Neural crest cell (in vitro differentiated cells): ENCODE data around the gene HGS. TPM values are rescaled to one million over a fixed set of nuclear protein-coding genes. Genes with fewer than 3 reads are reported as not detected.

Experiments used
- DNase-seq: peaks from one replicate; pipeline ENCODE4 v3.0.0; 2021; ENCODE audit warnings: low read depth, mixed read lengths, low spot score
- H3K27ac Mint-ChIP-seq: one replicate; pipeline ENCODE4 v1.8.0; 2021; ENCODE audit warnings: mild to moderate bottlenecking, mixed read lengths; ENCODE audit not compliant: unreplicated experiment
- H3K27me3 Mint-ChIP-seq: 2 replicates; pipeline ENCODE4 v1.8.0; 2021; ENCODE audit warnings: low read depth, mild to moderate bottlenecking, mixed read lengths
- H3K36me3 Mint-ChIP-seq: 2 replicates; pipeline ENCODE4 v1.8.0; 2021; ENCODE audit warnings: low read depth, mild to moderate bottlenecking, mixed read lengths
- H3K4me1 Mint-ChIP-seq: 2 replicates; pipeline ENCODE4 v1.8.0; 2021; ENCODE audit warnings: mixed read lengths
- H3K4me3 Mint-ChIP-seq: one replicate; pipeline ENCODE4 v1.8.0; 2021; ENCODE audit warnings: mild to moderate bottlenecking, mixed read lengths
- H3K9me3 Mint-ChIP-seq: 2 replicates; pipeline ENCODE4 v1.8.0; 2021; ENCODE audit warnings: mixed read lengths
- total RNA-seq: library from RNA; stranded (reverse); gene quantifications from 2 replicates; pipeline ENCODE4 v1.2.1, GENCODE V29; 2021
- TF ChIP-seq, protein P1 (sequence below): fragments of 200-600 bp; sonication (generic); conservative IDR thresholded peaks from 2 replicates; pipeline ENCODE4 v1.5.0; 2021; ENCODE audit warnings: antibody characterized with exemption, mild to moderate bottlenecking

HGS gene
- total RNA-seq, 1 donor from 2014 or later: 103 TPM

GRCh38 chr17:81638683-81639082, 45.1 kb upstream of the HGS start:
- Mint-ChIP-seq H3K27me3 (no peaks in the 10 kb centered on the region), H3K36me3 (no peaks in the 10 kb centered on the region), H3K27ac (no peak overlapping the region), H3K4me3 (peak overlapping the region; percentile 82), H3K4me1 (peaks cover 14% of the 10 kb centered on the region), H3K9me3 (no peaks in the 10 kb centered on the region)
- TF ChIP-seq, protein P1, sequence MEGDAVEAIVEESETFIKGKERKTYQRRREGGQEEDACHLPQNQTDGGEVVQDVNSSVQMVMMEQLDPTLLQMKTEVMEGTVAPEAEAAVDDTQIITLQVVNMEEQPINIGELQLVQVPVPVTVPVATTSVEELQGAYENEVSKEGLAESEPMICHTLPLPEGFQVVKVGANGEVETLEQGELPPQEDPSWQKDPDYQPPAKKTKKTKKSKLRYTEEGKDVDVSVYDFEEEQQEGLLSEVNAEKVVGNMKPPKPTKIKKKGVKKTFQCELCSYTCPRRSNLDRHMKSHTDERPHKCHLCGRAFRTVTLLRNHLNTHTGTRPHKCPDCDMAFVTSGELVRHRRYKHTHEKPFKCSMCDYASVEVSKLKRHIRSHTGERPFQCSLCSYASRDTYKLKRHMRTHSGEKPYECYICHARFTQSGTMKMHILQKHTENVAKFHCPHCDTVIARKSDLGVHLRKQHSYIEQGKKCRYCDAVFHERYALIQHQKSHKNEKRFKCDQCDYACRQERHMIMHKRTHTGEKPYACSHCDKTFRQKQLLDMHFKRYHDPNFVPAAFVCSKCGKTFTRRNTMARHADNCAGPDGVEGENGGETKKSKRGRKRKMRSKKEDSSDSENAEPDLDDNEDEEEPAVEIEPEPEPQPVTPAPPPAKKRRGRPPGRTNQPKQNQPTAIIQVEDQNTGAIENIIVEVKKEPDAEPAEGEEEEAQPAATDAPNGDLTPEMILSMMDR: no peak
- no peak for DNase-seq

DNA sequence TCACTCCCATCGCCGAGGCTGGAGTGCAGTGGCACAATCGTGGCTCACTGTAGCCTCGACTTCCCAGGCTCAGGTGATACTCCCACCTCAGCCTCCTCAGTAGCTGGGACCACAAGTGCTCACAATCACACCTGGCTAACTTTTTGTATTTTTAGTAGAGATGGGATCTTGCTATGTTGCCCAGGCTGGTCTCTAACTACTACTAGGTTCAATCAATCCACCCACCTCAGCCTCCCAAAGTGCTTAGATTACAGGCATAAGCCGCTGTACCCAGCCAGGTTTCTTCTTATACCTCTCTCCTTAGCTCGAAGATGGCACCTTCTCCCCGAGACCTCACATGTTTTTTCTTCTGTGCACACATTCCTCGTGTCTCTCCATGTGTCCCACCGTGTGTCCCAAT, 43.8 kb upstream of the HGS start:
- Mint-ChIP-seq H3K27me3 (no peaks in the 10 kb centered on the region), H3K4me1 (peaks cover 14% of the 10 kb centered on the region), H3K4me3 (peak overlapping the region; percentile 74), H3K27ac (no peak overlapping the region), H3K9me3 (no peaks in the 10 kb centered on the region), H3K36me3 (no peaks in the 10 kb centered on the region)
- TF ChIP-seq, protein P1: no peak
- no peak for DNase-seq

GRCh38 chr17:81641825-81642489, 41.9 kb upstream of the HGS start:
- no peaks in the 10 kb centered on the region for H3K36me3 Mint-ChIP-seq
- no peaks in the 10 kb centered on the region for H3K27me3 Mint-ChIP-seq
- peaks cover 3% of the 10 kb centered on the region for H3K4me1 Mint-ChIP-seq
- no peak for DNase-seq
- H3K27ac Mint-ChIP-seq: no peak overlapping the region
- H3K4me3 Mint-ChIP-seq: no peak overlapping the region
- TF ChIP-seq, protein P1: no peak
- H3K9me3 Mint-ChIP-seq: no peaks in the 10 kb centered on the region

GRCh38 chr17:81644496-81644895, 39.3 kb upstream of the HGS start:
- H3K4me1 Mint-ChIP-seq: no peaks in the 10 kb centered on the region
- TF ChIP-seq, protein P1: no peak
- no peak overlapping the region for H3K27ac Mint-ChIP-seq
- H3K9me3 Mint-ChIP-seq: no peaks in the 10 kb centered on the region
- H3K36me3 Mint-ChIP-seq: no peaks in the 10 kb centered on the region
- H3K27me3 Mint-ChIP-seq: no peaks in the 10 kb centered on the region
- DNase-seq: no peak
- H3K4me3 Mint-ChIP-seq: no peak overlapping the region

GRCh38 chr17:81644976-81645952, 38.5 kb upstream of the HGS start:
- Mint-ChIP-seq H3K4me1 (no peaks in the 10 kb centered on the region), H3K36me3 (no peaks in the 10 kb centered on the region), H3K4me3 (no peak overlapping the region), H3K27ac (no peak overlapping the region), H3K27me3 (no peaks in the 10 kb centered on the region), H3K9me3 (no peaks in the 10 kb centered on the region)
- TF ChIP-seq, protein P1: no peak
- DNase-seq: no peak
